Natural killer cell (primary cell): ENCODE data around the gene MACF1. TPM values are rescaled to one million over a fixed set of nuclear protein-coding genes. Genes with fewer than 3 reads are reported as not detected.
"Not testable (repeated sequence)": the region's sequence is repeated elsewhere in the genome, so short reads cannot be mapped to it uniquely, and the experiment has no call there.

Experiments
- ATAC-seq, 3 donors: fragments of 150-1000 bp in 2 of 3; fragments of 200-7000 bp in 1 of 3; cut with Tn5 transposase; 1 replicate in 1 of 3; 2 replicates in 2 of 3; pipeline ENCODE4 v1.10.0; 2021; ENCODE audit warnings: mild to moderate bottlenecking in 2 of 3, moderate library complexity in 2 of 3
- DNase-seq, 2 donors: peaks; one replicate each; pipeline versions ENCODE4 v3.0.0 to v3.0.0-alpha.2; 2013 to 2021; ENCODE audit warnings: mixed read lengths in 1 of 2
- H3K27ac ChIP-seq: one replicate; pipeline ENCODE4 v1.5.1; 2013; ENCODE audit warnings: mild to moderate bottlenecking, low read length
- H3K27me3 ChIP-seq: one replicate; pipeline ENCODE4 v1.6.1; 2013; ENCODE audit warnings: low read length; ENCODE audit not compliant: control insufficient read depth, insufficient read depth
- H3K36me3 ChIP-seq: one replicate; pipeline ENCODE4 v1.6.1; 2013; ENCODE audit warnings: low read length; ENCODE audit not compliant: control insufficient read depth, insufficient read depth
- H3K4me1 ChIP-seq: one replicate; pipeline ENCODE4 v1.6.1; 2013; ENCODE audit warnings: low read length; ENCODE audit not compliant: control insufficient read depth, insufficient read depth
- H3K4me3 ChIP-seq: one replicate; pipeline ENCODE4 v1.5.1; 2013; ENCODE audit warnings: low read length
- H3K9me3 ChIP-seq: one replicate; pipeline ENCODE4 v1.6.1; 2013; ENCODE audit warnings: low read length; ENCODE audit not compliant: control insufficient read depth, insufficient read depth
- H3K27ac Mint-ChIP-seq, 2 donors: one replicate each; pipeline ENCODE4 v1.8.0; 2022; ENCODE audit warnings: mild to moderate bottlenecking in 2 of 2, mixed read lengths in 2 of 2, moderate library complexity in 1 of 2
- H3K27me3 Mint-ChIP-seq, 2 donors: one replicate each; pipeline ENCODE4 v1.8.0; 2022; ENCODE audit warnings: low read depth in 2 of 2, mixed read lengths in 2 of 2
- H3K36me3 Mint-ChIP-seq: one replicate; pipeline ENCODE4 v1.8.0; 2022; ENCODE audit warnings: mixed read lengths
- H3K4me1 Mint-ChIP-seq, 2 donors: one replicate each; pipeline ENCODE4 v1.8.0; 2022; ENCODE audit warnings: mixed read lengths in 2 of 2
- H3K4me3 Mint-ChIP-seq: one replicate; pipeline ENCODE4 v1.8.0; 2022; ENCODE audit warnings: mild to moderate bottlenecking, moderate library complexity, mixed read lengths
- H3K9me3 Mint-ChIP-seq, 2 donors: one replicate each; pipeline ENCODE4 v1.8.0; 2022; ENCODE audit warnings: mixed read lengths in 2 of 2
- WGBS: methylation state at CpG from one replicate; pipeline ENCODE4 v1.1.7; 2013; ENCODE audit warnings: missing lambda C conversion rate; ENCODE audit not compliant: insufficient coverage; 5-methylcytosine and 5-hydroxymethylcytosine counted together
- intact Hi-C: fragments of 100-400 bp; cut with micrococcal nuclease; formaldehyde crosslinking; loops from one replicate; pipeline ENCODE4 v1.14.2; 2022
- total RNA-seq, 4 donors: library from RNA; stranded (reverse); fragments of 120-200 nt in 1 of 4; gene quantifications; one replicate each; pipeline versions ENCODE4 v1.2.3 to v1.2.4, GENCODE V29; 2013 to 2022
- TF ChIP-seq, protein P1 (sequence below): fragments of 200-600 bp; IDR thresholded peaks from one replicate; pipeline ENCODE4 v1.8.0; 2022; ENCODE audit warnings: antibody characterized with exemption

Gene MACF1
- total RNA-seq, 3 donors from 2014 or later (not counting 1 experiment from before 2014, with no cell fraction given), result 752 to 811 (median 752) TPM

GRCh38 chr1:39499668-39500067, 295.2 kb downstream of the MACF1 start:
- WGBS, result 88% methylated on average over 5 of the region's 5 CpGs
- H3K4me3 Mint-ChIP-seq, result no peak overlapping the region
- H3K27ac Mint-ChIP-seq, result no peak overlapping the region
- TF ChIP-seq, protein P1, sequence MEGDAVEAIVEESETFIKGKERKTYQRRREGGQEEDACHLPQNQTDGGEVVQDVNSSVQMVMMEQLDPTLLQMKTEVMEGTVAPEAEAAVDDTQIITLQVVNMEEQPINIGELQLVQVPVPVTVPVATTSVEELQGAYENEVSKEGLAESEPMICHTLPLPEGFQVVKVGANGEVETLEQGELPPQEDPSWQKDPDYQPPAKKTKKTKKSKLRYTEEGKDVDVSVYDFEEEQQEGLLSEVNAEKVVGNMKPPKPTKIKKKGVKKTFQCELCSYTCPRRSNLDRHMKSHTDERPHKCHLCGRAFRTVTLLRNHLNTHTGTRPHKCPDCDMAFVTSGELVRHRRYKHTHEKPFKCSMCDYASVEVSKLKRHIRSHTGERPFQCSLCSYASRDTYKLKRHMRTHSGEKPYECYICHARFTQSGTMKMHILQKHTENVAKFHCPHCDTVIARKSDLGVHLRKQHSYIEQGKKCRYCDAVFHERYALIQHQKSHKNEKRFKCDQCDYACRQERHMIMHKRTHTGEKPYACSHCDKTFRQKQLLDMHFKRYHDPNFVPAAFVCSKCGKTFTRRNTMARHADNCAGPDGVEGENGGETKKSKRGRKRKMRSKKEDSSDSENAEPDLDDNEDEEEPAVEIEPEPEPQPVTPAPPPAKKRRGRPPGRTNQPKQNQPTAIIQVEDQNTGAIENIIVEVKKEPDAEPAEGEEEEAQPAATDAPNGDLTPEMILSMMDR, result no peak
- DNase-seq, result no peak
- intact Hi-C loops, result no loop called here
- H3K27me3 ChIP-seq, result no peaks in the 10 kb centered on the region
- H3K9me3 ChIP-seq, result no peaks in the 10 kb centered on the region
- H3K4me3 ChIP-seq, result no peak overlapping the region
- H3K27me3 Mint-ChIP-seq, result peaks cover 0 to 3% of the 10 kb centered on the region in 2 donors
- H3K4me1 ChIP-seq, result no peaks in the 10 kb centered on the region
- H3K27ac ChIP-seq, result no peak overlapping the region
- H3K36me3 Mint-ChIP-seq, result no peaks in the 10 kb centered on the region
- H3K36me3 ChIP-seq, result no peaks in the 10 kb centered on the region
- H3K9me3 Mint-ChIP-seq, result no peaks in the 10 kb centered on the region
- no peak for ATAC-seq
- no peaks in the 10 kb centered on the region for H3K4me1 Mint-ChIP-seq

DNA sequence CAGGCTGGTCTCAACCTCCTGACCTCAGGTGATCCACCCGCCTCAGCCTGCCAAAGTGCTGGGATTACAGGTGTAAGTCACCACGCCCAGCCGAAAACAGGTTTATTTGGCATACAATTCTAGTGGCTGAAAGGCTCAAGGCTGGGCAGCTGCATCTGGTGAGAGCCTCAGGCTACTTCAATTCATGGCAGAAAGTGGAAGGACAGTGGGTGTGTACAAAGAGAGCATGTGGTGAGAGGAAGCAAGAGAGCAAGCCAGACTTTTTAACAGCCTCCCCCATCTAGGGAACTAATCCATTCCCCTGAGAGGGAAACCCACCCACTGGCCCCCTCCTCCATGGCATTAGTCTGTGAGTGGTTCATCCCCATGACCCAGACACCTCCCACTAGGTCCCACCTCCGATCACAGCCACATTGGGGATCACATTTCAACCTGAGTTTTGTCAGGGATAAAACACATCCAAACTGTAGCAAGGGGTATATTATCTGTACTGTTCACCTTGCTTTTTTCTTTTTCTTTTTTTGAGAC, 296.4 kb downstream of the MACF1 start:
- no peaks in the 10 kb centered on the region for H3K9me3 Mint-ChIP-seq
- ATAC-seq (no peak), DNase-seq (no peak)
- no peaks in the 10 kb centered on the region for H3K36me3 Mint-ChIP-seq
- Histone ChIP-seq H3K27me3 (no peaks in the 10 kb centered on the region), H3K27ac (no peak overlapping the region), H3K4me1 (no peaks in the 10 kb centered on the region), H3K4me3 (no peak overlapping the region), H3K9me3 (no peaks in the 10 kb centered on the region), H3K36me3 (no peaks in the 10 kb centered on the region)
- H3K4me1 Mint-ChIP-seq, result no peaks in the 10 kb centered on the region
- H3K4me3 Mint-ChIP-seq, result no peak overlapping the region
- H3K27ac Mint-ChIP-seq, result no peak overlapping the region
- TF ChIP-seq, protein P1, result no peak
- 90% methylated on average over 4 of the region's 4 CpGs for WGBS
- intact Hi-C loops, result no loop called here
- peaks cover 0 to 3% of the 10 kb centered on the region in 2 donors for H3K27me3 Mint-ChIP-seq

GRCh38 chr1:39501666-39502065, 297.2 kb downstream of the MACF1 start:
- DNase-seq, result no peak
- TF ChIP-seq, protein P1, result no peak
- Histone ChIP-seq H3K36me3 (no peaks in the 10 kb centered on the region), H3K4me1 (no peaks in the 10 kb centered on the region), H3K9me3 (no peaks in the 10 kb centered on the region), H3K4me3 (no peak overlapping the region), H3K27ac (no peak overlapping the region), H3K27me3 (no peaks in the 10 kb centered on the region)
- H3K27me3 Mint-ChIP-seq, result peaks cover 0 to 3% of the 10 kb centered on the region in 2 donors
- WGBS, result 77% methylated on average over 5 of the region's 5 CpGs
- no peaks in the 10 kb centered on the region for H3K36me3 Mint-ChIP-seq
- no peak overlapping the region for H3K4me3 Mint-ChIP-seq
- H3K4me1 Mint-ChIP-seq, result no peaks in the 10 kb centered on the region
- ATAC-seq, result no peak
- intact Hi-C loops, result no loop called here
- no peak overlapping the region for H3K27ac Mint-ChIP-seq
- H3K9me3 Mint-ChIP-seq, result no peaks in the 10 kb centered on the region

GRCh38 chr1:39504436-39504835, 299.9 kb downstream of the MACF1 start:
- H3K4me1 Mint-ChIP-seq, DNase-seq, H3K27ac Mint-ChIP-seq, ATAC-seq, H3K4me3 ChIP-seq, H3K36me3 Mint-ChIP-seq, H3K4me3 Mint-ChIP-seq, H3K9me3 Mint-ChIP-seq, H3K9me3 ChIP-seq, H3K36me3 ChIP-seq, H3K27ac ChIP-seq, intact Hi-C loops, H3K27me3 ChIP-seq: not testable (repeated sequence)
- peaks cover 0 to 17% of the 10 kb centered on the region in 2 donors for H3K27me3 Mint-ChIP-seq
- WGBS, result 90% methylated on average over 7 of the region's 9 CpGs
- H3K4me1 ChIP-seq, result peaks cover 13% of the 10 kb centered on the region
